HG03103 (cell line): Measurements from ENCODE around the gene TMA7.

Experiments
- ATAC-seq: cut with Tn5 transposase; IDR thresholded peaks from one replicate; pipeline ENCODE4 v1.9.1; 2021; ENCODE audit warnings: low read depth; ENCODE audit not compliant: unreplicated experiment

TMA7 gene

GRCh38 chr3:48486952-48487351 is 46.9 kb downstream of the TMA7 start:
- no peak for ATAC-seq

- ATAC-seq, result no peak
These were observed 52.6 kb downstream of the TMA7 start for GRCh38 chr3:48492461-48493202.

- ATAC-seq, result no peak
These were observed 53.1 kb downstream of the TMA7 start for GRCh38 chr3:48493203-48493501.
